Stimulated activated CD4-positive, alpha-beta T cell treated with anti-CD3 and anti-CD28 coated beads, Interleukin-1b, Interleukin-23, amount 100 ng/mL, for 48 hours (primary cell): ENCODE measurements around the gene RPL32.
"Not testable (repeated sequence)": the region's sequence is repeated elsewhere in the genome, so short reads cannot be mapped to it uniquely, and the experiment has no call there.

Experiments used
- DNase-seq: peaks from one replicate; pipeline ENCODE4 v3.0.0-alpha.2; 2020

Gene RPL32

GRCh38 chr3:12807601-12808359 is 33.6 kb downstream of the RPL32 start:
- no peak for DNase-seq

DNA sequence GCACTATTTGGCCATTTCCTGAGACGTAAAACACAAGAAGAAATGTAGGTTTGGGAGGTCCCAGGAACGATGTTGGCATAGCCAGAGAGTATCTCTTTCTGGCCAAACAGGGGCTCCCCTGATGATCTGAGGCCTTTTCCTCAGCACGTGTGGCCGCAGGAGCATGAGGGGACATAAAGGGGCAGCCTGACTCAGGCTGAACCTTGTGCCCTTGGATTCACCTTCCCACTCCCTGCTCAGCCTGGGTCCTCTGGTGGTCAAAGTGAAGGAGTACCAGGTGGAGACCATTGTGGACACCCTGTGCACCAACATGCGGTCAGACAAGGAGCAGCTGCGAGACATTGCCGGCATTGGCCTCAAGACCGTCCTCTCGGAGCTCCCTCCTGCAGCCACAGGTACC is 34.3 kb downstream of the RPL32 start:
- no peak for DNase-seq

DNA sequence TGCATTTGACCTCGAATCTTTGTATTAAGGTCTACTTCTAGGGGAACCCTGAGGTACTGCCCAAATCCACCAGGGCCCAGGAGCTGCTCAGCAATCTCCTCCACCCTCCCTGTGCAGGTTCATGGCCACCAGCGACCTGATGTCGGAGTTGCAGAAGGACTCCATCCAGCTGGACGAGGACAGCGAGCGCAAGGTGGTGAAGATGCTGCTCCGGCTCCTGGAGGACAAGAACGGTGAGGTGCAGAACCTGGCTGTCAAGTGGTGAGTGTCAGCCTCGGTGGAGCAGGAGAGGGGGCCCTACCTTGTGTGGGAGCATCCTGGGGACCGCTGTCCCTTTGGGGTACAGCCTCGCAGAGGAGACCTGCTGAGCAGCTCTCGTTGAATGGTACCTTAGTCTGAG is 38.0 kb downstream of the RPL32 start:
- no peak for DNase-seq

DNA sequence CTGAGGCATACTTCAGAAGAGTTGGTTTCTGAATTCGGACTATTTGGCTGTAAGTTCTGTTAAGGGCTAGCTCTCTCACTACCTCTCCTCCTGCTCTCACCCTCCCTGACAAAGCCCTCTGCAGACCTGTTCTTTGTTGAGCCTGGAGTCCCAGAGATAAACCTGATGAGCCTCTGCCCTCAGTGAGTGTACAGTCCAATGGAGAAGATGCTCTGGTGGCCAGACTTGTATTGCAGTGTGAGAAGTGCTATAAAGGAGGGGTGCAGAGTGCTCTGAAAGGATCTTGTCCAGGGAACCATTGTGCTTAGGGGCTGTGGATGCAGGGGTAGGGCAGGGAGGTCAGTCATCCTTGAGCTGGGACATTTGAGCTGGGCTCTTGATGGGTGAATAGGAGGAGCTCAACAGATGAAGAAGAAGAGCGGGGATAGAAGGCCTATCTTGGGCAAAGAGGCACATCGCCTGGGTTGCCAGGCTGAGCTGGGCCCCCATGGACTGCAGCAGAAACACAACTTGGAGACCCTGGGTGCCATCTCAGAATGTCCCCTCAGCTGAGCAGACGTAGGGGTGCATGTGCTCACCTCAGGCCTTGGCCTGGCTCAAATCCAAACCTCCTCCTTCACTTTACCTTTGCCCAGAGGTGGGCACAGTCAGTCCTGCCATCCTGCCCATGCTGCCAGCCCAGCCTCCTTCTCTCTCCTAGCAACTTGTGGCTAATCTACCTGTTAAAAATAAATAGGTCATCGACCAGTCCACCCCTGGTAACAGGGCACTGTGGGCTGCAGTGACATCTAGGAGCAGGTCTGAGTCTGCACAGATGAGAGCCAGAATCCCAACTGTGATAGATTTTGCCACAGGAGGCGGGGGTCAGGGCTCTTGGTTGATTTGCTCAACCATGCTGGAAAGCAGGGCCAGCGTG is 41.6 kb downstream of the RPL32 start:
- no peak for DNase-seq

DNA sequence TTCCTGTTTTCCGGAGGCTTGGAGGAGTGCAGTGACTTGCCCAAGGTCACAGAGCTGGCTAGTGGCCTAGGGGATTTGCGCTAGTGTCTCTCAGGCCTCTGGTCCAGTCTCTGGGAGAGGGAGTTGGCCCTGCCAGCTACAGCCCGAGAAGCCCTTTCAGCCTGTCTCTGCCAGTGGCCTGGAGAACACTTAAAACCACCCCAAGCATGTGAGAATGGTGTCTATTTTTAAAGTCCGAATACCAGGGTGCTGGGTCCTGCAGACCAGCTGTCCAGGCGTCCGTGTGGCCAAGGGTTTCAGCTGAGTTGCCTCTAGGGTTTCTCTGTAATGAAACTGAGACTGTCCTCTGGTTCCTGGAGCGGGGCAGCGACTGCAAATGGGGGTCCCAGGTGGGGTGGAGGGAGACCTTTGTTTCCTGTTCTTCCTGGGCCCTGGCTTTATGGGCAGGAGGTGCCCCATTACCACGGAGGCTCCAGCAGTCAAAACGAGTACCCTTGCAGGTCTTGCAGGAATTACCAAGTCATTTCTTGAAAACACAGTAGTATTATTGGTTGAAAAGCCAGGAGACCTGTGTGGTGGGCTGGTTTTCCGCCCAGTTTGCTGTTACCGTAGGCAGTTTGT is 42.7 kb downstream of the RPL32 start:
- DNase-seq = no peak

DNA sequence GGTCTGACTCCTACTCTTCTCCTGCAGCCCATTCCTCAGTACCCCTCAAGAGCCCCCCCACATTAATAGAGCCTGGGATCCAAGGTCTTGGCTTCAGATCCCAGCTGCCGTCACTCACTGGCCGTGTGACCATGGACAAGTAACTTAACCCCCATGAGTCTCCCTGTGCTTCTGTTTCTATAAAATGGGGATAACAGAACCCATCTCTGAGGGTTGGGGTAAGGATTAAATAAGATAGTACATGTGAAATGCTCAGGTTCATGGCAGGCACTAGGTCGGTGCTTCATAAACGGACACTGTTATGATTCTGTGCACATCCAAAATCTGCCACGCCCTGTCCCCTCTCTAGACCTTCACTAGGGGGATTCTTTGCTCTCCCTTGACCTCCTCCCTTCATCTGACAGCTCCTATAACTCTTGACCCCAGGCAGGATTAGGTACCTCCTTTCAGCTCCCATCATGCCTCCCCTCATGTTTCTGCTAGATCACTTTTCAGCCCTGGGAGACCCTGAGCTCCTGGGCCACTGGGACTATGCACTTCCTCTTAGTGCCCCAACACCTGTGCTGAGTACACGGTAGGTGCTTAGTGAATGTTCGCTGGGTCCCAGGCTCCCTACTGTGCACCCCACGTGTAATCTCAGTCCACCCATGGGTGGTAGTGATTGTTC is 43.3 kb downstream of the RPL32 start:
- no peak for DNase-seq

GRCh38 chr3:12797124-12797891 is 44.1 kb downstream of the RPL32 start:
- DNase-seq = no peak

- DNase-seq = no peak
Measured at GRCh38 chr3:12796171-12797123, 44.9 kb downstream of the RPL32 start, which contains the start of gene CAND2. Gene CAND2, plus strand, starts transcription at chr3:12796680. Its CDS starts 41 bp downstream, at chr3:12796721.

DNA sequence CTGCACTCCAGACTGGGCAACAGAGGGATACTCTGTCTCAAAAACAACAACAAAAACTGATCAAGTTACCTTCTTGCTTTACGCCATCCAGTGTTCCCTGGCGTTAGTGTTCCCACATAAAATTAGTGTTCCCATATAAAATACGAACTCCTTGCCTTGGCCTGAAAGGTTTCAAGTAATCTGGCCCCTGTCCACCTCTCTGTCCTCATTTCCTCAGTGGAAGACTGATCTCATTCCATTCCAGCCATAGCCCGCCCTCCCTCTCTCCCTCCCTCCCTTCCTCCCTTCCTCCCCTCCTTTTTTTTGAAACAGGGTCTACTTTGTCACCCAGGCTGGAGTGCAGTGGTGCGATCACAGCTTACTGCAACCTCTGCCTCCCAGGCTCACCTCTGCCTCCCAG is 47.7 kb downstream of the RPL32 start:
- DNase-seq = no peak

DNA sequence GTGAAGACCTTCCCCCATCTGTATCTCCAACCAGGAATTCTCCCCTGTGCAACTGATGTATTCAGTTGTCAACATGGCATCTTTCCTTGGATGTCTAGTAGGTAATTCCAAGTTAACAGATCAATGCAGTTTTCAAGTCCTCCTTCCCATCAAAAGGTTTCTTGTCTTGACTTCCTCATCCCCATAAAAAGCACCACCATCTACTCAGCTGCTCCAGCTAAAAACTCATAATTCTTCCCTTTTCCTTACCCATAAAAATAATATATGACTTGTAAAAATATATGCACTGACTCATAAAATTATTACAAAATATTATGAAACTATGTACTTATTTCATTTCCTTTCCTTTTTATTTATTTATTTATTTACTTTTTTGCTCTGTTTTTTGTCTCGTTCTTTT is 49.9 kb downstream of the RPL32 start:
- DNase-seq = no peak

GRCh38 chr3:12787967-12788690 is 53.2 kb downstream of the RPL32 start:
- not testable (repeated sequence) for DNase-seq

GRCh38 chr3:12787346-12787745 is 54.0 kb downstream of the RPL32 start:
- DNase-seq = peak; percentile 54

- no peak for DNase-seq
Measured at GRCh38 chr3:12785096-12785495, 56.3 kb downstream of the RPL32 start.
